Measurements from ENCODE around the gene MICU2.
A peak's percentile ranks its signal among the peaks of the same experiment; 100 is the strongest.

The MICU2 gene

DNA sequence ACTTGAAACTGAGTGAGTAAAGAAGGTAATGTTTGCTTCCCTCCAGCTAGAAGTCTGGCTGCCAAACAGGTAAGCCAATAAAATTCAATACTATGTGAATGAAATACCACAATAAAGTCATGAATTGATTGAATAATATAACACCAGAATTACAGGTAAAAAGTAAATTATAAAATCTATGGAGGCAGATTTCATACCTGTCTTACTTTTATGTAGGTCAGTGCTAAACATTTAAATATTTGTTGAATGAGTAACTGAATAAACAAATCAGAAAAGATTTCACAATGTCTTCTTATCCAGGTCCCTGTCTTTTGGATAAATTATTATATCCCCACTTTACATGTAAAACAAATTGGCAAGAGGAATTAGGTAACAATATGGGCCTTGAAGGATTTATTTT, 62.7 kb downstream of the MICU2 start:
- DNase-seq = peak; percentile 68

DNA sequence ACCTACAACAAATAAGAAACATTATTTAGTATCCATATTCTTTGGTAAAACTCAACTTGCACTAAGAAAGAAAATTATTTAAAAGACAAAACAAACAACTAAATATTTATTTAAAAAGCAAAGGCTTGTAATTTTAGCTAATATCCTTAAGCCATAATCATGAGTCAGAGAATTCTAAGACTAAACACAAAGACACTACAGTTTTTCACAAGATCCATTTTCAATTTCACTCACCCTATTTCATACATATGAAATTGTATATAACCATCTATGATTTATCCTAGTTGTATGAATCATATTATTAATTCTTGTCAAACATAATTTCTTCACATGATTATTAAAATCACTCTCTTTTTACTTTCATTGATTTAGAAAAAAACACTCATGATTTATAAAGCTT, 64.3 kb downstream of the MICU2 start:
- DNase-seq = no peak

DNA sequence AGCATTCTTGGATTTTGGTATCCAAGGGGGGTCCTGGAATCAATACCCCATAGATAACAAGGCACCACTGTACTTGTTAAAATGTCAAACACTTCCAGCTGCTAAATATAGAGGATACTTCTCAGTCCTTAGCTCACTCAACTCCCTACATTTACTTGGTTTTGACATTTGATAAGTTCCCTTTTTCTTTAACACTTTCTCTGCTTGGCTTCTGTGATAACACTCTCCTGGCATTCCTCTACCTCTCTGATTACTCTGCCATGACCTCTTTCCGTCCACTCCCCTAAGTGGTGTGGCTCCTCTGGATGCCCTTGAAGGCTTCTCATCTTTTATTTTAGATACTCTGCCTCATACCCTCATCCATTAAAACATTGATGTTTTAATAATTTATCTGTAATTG, 65.2 kb downstream of the MICU2 start:
- DNase-seq = no peak

DNA sequence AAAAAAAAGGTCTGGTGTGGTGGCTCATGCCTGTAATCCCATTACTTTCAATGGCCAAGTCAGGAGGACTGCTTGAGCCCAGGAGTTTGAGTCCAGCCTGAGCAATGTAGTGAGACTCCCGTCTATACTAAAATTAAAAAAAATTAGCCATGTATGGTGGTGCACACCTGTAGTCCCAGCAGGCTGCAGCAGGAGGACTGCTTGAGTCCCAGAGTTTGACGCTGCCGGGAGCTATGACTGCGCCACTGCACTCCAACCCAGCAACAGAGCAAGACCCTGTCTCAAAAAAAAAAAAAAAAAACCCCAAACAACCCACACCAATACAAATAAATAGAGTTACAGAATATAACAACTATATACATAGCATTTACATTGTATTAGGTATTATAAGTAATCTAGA, 65.7 kb downstream of the MICU2 start:
- DNase-seq = no peak

DNA sequence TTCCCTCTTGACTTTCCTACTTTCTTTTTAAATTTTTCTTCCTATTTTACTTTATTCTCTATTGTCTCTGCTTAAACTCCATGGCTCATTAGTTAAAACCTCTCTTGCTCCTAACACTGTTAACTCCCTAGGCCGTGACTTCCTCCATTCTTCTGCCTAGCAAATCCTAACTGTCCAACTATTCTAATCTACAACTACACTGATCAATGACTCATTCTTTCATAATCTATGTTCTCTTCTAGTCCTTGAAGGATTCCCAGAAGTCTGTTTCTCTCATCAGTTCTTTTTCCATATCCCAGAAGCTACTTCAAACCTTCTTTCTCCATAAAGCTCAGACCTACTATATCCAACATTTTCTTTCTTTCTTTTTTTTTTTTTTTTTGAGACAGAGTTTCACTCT, 66.9 kb downstream of the MICU2 start:
- no peak for DNase-seq

DNA sequence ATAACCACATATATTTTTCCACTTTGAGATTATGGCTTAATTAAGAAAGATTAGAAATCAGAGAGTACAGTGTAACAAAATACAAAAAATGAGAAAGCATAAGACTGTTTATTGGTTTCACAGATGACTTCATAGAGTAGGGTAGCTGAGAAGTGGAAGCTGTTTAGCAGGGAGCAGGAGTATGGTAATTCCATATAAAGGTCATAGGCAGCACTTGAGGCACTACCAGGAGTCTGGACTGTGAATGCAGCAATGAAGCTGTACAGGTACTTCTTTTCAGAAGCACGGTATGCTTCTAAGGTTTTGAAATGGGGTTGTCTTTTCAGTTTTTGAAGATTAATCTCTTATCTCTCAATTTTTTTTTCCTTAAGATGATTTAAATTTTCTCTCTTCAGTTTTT, 69.2 kb downstream of the MICU2 start:
- DNase-seq = no peak

DNA sequence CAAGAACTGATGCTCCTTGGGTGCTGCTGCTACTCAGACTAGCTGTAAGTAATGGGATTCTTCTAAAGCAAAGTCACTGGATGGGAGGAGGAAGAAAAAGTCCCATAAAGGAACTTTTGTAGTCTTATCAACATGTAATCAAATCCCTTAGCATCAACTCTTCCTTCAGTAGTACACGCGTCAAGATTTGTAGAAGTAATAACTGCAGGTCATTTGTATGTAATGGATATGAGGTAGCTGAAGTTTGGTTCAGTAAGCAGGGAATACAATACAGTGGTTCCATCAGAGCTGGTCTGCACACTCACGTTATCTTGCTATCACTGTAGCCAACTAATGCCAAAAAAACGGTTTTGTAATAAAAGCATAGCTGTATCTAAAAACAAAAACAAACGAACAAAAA, 72.5 kb downstream of the MICU2 start:
- DNase-seq = no peak

DNA sequence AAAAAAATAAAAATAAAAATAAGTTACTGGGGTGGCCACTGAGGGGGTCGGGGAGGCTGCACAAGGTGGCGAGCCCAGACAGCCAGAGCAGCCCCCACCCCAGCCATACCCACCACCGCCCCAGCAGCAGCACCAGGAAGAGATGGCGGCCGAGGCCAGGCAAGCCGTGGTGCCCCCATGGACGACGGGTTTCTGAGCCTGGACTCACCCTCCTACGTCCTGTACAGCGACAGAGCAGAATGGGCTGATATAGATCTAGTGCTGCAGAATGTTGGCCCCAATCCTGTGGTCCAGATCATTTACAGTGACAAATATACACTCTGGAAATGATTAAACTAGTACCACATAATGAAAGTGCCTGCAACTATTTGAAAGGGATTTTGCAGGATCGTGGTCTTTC, 73.3 kb downstream of the MICU2 start:
- no peak for DNase-seq

DNA sequence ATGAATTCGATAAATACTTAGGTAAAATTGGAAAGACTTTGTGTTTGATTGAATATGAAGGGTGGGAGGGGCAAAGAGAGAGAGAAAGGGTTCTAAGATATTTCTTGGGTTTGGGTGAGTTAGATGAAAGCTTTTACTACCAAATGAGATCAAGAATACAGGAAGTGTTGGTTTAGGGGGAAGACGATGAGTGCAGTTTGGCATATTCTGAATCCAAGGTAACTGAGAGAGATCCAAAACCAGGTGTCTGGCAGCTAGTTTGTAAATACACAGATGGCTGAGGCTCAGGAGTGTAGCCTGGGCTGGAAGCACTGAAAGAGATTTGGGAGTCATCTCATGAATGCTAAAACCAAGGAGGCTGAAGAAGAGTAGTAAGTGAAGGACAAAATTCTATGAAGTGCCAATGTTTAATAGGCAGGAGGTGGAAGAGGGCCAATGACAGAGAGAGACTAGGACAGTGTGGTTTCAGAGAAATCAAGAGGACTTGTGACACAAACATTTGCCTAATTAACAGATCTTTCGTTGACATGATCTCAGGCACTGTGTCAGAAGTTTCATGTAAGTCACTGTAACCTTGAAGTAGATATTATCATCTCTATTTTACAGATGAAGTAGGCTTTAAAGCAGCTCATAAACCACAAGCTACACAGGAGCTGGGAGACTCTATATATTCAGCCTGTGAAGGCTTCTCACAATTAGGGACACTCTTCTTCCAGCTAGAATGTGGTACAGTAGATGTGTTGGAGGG, 74.7 kb downstream of the MICU2 start:
- no peak for DNase-seq

DNA sequence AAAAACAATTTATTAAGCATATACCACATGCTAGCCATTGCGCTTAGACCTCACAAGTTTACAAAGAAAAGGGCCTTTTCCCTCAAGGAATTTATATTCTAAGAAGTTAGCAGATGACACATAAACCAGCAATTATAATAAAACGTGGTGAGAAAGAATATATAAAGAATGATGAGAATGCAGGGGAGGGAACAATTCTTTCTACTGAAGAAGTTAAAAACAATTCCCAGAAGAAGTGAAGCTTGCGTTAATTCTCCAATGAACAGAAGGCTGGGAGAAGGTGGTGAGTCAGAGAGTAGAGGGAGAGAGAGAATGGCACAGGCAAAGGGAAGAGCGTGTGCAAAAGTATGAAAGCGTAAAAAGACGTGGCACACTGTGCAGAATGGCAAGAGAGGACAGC, 75.4 kb downstream of the MICU2 start:
- DNase-seq = no peak

DNA sequence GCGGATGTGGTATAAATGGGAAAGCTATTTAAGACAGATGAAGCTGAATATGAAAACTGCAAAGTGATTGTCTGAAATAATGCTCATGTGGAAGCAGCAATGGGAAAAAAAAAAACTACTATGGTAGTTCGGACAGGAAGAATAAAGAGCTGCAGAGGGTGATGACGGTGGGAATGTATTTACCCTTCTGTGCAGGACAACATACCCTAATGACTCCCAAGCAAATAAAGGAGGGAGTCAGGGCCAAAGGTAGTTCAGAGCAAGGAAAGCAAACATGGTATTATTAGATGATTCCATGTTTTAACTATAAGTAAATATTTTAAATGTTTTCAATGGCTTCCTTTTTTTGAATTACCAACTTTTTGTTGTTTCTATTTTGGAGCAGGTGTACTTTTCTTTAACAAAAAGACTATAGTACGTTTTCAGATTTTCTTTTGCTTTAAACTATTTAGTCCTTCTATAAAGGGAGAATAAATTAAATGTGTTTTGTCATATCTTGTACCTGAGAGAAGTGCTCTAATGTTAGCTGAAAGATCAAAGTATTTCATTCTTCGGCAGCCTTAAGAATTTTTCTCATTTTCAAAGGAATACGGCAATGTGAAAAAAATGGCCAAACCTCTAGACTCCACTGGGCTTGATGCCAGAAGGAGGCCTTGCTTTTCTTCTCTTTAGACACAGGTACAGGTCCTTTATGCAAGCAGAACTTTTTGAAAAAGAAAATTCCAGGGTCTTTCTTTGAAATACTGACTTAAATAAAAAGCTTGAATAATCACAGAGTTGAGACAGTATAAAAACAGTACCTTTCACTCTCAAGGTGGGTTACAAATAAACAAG, 77.0 kb downstream of the MICU2 start:
- peak; percentile 52 for DNase-seq

DNA sequence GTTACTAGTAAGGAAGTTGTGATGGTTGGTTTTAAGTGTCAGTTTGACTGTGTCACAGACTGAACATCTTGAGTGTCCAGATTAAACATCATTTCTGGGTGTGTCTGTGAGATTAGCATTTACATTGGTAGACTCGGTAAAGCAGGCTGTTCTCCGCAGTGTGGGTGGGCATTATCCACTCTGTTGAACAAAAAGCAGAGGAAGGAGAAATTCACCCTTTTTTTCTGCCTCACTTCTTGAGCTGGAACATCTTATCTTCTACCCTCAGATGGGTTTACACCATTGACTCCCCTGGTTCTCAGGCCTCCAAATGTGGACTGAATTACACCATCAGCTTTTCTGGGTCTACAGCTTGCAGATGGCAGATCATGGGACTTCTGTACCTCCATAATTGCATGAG, 81.1 kb downstream of the MICU2 start:
- no peak for DNase-seq

DNA sequence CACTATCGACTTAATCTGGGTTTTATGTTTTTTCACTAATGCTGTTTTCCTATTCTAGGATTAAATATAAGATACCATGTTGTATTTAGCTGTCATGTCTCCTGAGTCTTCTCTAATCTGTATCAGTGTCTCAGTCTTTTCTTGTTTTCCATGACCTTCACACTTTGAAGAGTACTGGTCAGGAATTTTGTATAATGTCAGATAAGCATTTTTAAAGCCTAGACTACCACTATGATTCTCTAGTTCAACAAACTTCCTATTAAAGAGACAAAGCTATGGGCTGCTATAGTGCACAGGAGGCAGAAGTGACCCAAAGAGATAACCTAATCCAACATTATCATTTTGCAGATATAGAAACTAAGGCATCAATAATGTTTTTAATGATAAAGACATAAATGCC, 81.8 kb downstream of the MICU2 start:
- no peak for DNase-seq

DNA sequence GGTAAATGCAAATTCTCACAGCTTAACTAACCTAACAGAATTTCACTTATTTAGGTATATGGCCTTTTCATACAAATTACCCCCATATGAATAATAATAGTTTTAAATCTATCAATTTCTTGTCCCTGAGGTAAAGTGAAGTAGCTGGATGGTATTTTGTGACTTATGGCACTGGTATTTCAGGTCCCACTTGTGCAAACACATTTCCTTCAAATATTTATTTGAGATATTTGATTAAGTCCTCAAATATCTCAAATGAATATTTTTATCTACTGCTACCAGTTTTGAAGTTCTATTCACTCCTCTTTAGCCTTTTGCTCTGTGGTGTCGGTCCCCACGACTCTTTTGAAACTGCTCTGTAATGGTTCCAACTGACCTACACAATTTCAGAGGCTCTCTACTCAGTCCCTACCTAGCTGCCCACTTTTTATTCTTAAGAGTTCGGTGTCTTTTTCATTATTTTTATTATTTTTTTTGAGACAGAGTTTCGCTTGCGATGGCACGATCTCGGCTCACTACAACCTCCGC, 85.3 kb downstream of the MICU2 start:
- no peak for DNase-seq

DNA sequence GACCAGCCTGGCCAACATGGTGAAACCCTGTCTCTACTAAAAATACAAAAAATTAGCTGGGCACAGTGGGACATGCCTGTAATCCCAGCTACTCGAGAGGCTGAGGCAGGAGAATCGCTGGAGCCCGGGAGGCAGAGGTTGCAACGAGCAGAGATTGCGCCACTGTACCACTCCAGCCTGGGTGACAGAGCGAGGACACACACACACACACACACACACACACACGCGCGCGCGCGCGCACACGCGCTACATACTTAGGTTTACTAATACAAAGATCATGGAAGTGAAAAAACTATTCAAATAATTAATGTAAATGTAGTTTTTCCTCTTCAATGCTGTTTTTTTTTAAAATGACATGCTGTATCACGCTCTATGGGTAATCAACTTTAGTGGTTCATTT, 86.4 kb downstream of the MICU2 start:
- no peak for DNase-seq

DNA sequence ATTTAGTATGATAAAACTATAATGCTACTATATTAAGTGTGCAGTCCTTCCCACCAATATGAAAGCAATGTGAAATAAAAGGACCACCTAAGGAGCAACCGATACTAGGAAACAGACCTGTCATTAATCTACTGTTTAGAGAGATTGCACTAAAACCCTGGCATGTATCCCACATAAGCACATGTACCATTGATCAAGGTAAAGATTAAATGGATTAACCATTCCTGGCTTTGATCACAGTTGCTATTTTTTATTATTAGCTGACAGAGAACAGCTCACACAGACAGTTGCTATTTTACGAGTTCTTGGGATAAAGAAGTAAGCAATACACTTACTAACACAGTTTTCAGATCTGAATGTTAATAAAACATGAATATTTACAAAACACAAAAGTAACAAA, 87.2 kb downstream of the MICU2 start:
- DNase-seq = no peak

DNA sequence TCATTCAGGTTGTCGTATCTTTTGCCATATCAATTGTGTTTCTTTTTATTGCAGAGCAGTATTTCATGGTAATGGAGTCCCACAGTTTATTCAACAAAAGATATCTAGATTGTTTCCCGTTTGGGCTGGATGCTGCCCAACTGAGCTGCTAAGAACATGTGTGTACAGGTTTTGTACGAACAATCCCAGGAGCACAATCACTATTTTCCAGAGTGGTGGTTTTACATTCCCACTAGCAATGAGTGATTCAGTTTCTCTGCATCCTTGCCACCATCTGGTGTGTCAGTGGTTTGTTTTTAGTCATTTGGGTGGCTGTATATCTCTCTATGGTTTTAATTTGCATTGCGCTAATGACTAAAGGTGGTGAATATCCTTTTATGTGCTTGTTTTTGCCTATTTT, 92.1 kb downstream of the MICU2 start:
- DNase-seq = no peak

DNA sequence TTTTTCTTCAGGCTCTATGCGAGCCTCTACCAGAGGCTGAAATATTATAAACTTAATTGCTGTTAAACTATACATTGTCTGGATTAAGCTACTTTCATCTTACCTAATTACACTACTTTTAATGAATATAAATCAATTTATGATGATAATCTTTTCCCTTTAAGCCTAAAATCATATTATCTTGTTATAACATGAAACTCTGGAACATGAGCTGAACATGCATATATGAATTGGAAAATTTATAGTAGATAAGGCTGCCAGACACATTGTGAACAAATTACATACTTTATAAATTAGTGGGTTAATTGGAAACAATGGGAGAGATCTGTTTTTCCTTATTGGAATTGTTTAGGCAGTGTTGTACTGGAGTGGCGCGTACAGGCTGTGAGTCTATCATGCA, 99.6 kb downstream of the MICU2 start:
- DNase-seq = no peak

DNA sequence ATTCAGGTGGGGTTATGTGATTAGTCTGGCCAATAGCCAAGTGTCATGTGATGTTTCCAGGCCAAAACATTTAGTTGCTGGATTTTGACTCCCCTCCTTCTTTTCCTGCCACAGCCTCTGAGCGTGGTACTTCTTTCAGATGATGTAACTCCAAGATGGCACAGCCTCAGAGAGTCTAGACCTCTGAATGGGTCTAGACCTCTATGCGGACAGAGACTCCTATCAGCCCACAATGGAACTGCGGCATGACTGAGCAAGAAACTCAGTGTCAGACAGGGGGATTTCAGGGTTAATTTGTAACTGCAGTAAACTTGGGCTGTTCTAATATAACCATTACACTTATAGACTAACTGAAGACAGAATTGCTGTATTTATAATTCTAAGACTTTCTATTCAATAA, 102.3 kb downstream of the MICU2 start:
- DNase-seq = no peak

DNA sequence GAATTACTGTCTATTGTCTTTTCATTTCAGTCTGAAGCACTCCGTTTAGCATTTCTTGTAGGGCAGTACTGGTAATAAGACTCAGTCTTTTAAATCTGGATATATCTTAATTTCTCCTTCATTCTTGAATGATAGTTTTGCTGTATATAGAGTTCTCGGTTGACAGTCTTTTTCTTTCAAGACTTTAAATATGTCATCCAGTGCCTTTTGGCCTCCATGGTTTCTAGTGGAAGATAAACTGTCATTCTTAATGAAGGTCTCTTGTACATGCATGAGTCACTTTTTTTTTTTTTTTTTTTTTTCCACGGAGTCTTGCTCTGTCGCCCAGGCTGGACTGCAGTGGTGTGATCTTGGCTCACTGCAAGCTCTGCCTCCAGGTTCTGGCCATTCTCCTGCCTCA, 117.6 kb downstream of the MICU2 start:
- DNase-seq = peak; percentile 31

DNA sequence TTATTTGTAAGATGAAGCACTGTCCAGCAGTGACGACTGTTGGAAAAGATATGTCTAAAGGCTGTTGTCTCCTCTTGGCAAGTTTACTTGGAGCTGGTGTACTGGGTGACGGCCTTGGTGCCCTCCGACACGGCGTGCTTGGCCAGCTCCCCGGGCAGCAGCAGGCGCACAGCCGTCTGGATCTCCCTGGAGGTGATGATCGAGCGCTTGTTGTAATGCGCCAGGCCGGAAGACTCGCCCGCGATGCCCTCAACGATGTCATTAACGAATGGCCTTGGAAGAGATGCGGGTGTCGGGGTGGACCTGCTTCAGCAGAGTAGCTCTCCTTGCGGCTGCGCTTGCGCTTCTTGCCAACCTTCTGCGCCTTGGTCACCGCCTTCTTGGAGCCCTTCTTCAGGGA, 120.2 kb downstream of the MICU2 start:
- no peak for DNase-seq

DNA sequence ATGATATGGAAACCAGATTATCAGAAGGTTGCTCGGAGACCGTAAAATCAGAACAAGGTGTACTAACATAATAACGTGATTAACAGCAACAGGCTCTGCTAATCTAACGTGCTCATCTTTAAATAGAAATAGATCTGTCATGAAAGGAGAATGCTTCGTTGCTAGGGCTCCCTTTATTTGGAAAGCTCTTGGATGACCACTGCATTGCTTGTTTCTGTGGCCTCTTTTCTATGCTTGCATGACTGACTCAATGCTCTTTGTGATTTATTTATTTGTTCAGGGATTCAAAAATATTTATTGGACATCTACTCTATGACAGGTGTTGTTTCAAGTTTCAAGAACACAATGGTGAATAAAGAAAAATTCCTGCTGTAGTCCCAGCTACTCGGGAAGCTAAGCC, 122.6 kb downstream of the MICU2 start:
- DNase-seq = peak; percentile 95

DNA sequence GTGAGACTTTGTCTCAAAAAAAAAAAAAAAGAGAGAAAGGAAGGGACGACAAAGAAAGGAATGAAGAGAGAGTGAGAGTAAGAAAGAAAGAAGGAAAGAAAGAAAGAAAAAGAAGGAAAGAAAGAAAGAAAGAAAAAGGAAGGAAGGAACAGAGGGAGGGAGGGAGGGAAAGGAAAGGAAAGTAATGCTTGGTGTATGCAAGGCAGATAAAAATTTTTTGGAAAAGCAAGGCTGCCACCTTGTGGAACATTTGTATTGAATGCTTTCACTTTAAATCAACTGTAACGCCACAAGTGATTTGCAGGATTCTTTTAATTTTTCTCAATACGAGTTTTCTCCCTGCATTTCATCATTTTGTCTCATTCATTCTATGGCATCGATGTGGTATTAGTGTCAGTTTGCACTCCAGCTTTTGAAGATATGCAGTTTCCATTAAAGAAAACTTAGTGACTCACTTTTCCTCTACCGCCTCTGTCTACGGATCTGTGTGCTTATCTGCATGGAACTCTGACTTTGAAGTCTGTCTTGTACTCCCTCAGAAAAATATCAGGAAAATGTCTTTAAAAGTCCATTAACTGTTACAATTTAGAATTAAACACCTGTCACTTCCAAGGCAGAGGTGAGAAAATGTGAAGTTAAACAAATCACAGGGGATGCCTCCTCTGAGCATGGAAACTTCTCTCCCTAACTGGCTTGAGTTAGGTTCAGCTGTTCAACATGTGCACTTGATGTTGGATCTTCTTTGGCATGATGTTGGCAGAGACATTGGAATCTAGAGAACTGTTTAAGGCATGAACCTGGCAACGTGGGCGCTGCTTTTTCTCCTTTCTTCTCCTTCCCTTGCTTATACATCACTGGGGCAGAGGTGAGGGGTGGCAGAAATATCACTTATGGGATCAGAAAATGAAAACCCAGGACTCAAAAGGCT, 124.8 kb downstream of the MICU2 start:
- peak; percentile 88 for DNase-seq

Data from DMS53 (cell line).